HG02623 (cell line): ENCODE measurements around the gene G2E3.

Experiments used
- ATAC-seq: cut with Tn5 transposase; IDR thresholded peaks from one replicate; pipeline ENCODE4 v1.9.1; 2021; ENCODE audit warnings: moderate library complexity; ENCODE audit not compliant: unreplicated experiment

Gene G2E3

GRCh38 chr14:30648471-30648870 is 89.5 kb downstream of the G2E3 start:
- ATAC-seq: no peak

DNA sequence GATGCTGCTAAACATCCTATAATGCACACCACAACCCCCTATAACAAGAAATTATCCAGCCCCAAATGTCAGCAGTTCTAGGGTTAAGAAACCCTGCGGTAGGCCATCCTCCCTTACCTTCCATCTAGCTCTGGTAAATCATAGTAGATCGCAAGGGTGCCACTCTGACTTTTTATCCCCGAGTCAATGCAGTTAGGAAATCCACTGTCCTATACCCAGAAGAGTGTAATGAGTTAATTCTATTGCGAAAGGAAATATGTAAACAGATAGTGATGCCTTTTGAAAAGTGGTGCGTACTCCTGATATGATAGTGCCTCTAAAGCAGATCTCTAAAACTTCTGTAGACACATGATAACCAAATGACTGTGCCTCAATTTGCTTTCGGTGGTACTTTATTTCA is 93.0 kb downstream of the G2E3 start:
- no peak for ATAC-seq

DNA sequence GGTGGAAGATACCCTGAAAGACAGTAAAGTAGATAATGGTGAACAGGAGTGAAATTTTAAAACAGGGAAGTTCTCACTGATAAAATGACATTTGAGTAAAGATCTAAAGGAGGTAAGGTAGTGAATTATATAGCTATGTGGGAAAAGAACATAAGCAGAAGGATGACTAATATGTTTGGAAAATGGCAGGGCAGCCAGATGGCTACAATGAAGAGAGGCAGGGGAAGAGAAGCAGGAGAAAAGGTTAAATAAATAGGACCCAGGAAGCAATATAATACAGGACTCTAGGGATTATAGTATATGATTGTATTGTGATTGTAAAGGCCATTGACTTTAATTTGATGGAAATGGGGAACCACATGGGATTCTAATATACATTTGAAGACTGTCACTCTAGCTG is 96.2 kb downstream of the G2E3 start:
- ATAC-seq: no peak

DNA sequence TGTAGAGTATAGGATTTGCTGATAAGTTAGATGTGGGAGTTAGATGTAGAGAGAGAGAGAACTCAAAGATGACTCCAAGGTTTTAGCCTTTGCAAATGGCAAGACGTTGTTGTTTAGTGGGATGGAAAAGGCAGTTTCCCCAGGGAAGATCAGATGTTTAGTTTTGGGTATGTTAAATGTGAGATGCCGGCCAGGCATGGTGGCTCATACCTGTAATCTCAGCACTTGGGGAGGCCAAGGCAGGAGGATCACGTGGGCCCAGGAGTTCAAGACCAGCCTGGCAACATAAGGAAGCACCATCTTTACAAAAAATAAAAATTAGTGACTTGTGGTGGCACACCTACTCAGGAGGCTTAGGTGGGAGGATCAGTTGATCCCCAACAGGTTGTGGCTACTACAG is 96.7 kb downstream of the G2E3 start:
- no peak for ATAC-seq

DNA sequence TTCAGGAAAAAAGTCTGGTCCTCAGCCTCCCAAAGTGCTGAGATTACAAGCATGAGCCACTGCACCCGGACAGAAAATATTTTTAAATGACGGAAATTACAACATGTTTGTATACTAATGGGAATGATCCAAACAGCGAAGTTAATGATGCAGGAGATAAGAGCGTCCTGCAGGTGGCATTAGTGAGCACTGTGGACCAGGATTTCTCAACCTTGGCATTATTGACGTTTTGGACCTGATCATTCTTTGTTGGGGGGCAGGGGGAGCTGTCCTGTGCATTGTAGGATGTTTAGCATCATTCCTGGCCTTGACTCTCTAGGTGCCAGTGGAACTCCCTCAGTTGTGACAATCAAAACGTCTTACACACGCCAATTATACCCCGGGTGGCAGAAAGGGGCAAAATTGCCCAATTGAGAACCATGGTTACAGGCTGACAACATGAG is 97.3 kb downstream of the G2E3 start:
- ATAC-seq: no peak

- no peak for ATAC-seq
Observed at GRCh38 chr14:30657050-30657449, 98.1 kb downstream of the G2E3 start.

GRCh38 chr14:30657606-30658163 is 98.7 kb downstream of the G2E3 start:
- ATAC-seq: no peak

- ATAC-seq: no peak
Observed at GRCh38 chr14:30658645-30659044, 99.7 kb downstream of the G2E3 start.

- no peak for ATAC-seq
Observed at GRCh38 chr14:30669594-30669993, 110.6 kb downstream of the G2E3 start.
